ENCODE measurements around the gene ARHGEF3.

DNA sequence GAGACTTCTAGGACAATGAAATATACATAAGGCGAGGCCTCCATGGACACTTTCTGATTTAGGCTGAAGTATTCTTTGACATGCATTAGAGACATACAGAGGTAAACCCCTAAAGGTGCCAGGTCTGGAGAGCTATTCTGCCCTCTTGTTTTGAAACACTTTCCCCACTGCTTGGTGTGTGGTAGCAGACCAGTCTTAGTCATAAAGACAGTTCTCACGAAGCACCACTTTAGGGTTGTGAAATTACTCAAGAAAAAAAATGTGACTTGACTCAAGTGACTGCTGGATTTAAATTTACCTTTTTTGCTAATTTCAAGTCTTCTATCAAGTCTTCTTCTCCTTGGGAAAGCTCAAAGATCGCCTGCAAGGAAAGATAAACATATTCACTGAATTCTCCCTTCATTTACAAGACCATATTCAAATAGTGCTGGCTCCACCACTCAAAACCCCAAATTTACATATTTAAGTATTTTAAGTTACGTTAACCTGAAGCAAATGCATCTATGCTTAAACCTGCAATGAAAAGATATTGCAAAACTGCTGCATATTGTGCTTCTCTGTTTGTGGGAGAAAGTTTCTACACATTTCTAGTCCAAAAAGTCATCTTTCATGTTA lies 48.4 kb downstream of the ARHGEF3 start:
- TF ChIP-seq, protein P1, sequence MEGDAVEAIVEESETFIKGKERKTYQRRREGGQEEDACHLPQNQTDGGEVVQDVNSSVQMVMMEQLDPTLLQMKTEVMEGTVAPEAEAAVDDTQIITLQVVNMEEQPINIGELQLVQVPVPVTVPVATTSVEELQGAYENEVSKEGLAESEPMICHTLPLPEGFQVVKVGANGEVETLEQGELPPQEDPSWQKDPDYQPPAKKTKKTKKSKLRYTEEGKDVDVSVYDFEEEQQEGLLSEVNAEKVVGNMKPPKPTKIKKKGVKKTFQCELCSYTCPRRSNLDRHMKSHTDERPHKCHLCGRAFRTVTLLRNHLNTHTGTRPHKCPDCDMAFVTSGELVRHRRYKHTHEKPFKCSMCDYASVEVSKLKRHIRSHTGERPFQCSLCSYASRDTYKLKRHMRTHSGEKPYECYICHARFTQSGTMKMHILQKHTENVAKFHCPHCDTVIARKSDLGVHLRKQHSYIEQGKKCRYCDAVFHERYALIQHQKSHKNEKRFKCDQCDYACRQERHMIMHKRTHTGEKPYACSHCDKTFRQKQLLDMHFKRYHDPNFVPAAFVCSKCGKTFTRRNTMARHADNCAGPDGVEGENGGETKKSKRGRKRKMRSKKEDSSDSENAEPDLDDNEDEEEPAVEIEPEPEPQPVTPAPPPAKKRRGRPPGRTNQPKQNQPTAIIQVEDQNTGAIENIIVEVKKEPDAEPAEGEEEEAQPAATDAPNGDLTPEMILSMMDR (conservative IDR thresholded peaks at IDR 0.05; ENCODE audit: low read depth, low read length) = no peak
- no peak for TF ChIP-seq EZH2 (IDR thresholded peaks at IDR 0.05; ENCODE audit: borderline replicate concordance, low read depth, low read length, poor library complexity, severe bottlenecking)

Data from A673 (cell line).